ENCODE results near the gene NDRG2.

Gene NDRG2

GRCh38 chr14:20969336-20969735 is 55.5 kb downstream of the NDRG2 start:
- no peak for DNase-seq (ENCODE audit: low spot score)

All from ecto neural progenitor cell (in vitro differentiated cells).